Chondrocyte (in vitro differentiated cells): ENCODE measurements around the gene KCNQ5. TPM values are rescaled to one million over a fixed set of nuclear protein-coding genes. Genes with fewer than 3 reads are reported as not detected.

ENCODE experiments used
- DNase-seq: peaks from one replicate; pipeline ENCODE4 v3.0.0; 2021; ENCODE audit warnings: mixed read lengths, low spot score
- H3K27ac Mint-ChIP-seq: one replicate; pipeline ENCODE4 v1.8.0; 2021; ENCODE audit warnings: mild to moderate bottlenecking, moderate library complexity, mixed read lengths; ENCODE audit not compliant: unreplicated experiment
- H3K27me3 Mint-ChIP-seq: 2 replicates; pipeline ENCODE4 v1.8.0; 2021; ENCODE audit warnings: low read depth, mixed read lengths
- H3K36me3 Mint-ChIP-seq: 2 replicates; pipeline ENCODE4 v1.8.0; 2021; ENCODE audit warnings: low read depth, mixed read lengths
- H3K4me1 Mint-ChIP-seq: 2 replicates; pipeline ENCODE4 v1.8.0; 2021; ENCODE audit warnings: low read depth, mild to moderate bottlenecking, mixed read lengths
- H3K4me3 Mint-ChIP-seq: one replicate; pipeline ENCODE4 v1.8.0; 2021; ENCODE audit warnings: mild to moderate bottlenecking, moderate library complexity, mixed read lengths; ENCODE audit not compliant: unreplicated experiment
- H3K9me3 Mint-ChIP-seq: 2 replicates; pipeline ENCODE4 v1.8.0; 2021; ENCODE audit warnings: low read depth, mixed read lengths
- total RNA-seq: library from RNA; stranded (reverse); gene quantifications from 3 replicates; pipeline ENCODE4 v1.2.1, GENCODE V29; 2021
- TF ChIP-seq, protein P1 (sequence below): fragments of 200-600 bp; sonication (generic); IDR thresholded peaks from 2 replicates; pipeline ENCODE4 v1.5.0; 2021; ENCODE audit warnings: antibody characterized with exemption, mild to moderate bottlenecking, moderate library complexity

KCNQ5 gene
- total RNA-seq, 1 donor from 2014 or later: 4.1 TPM

DNA sequence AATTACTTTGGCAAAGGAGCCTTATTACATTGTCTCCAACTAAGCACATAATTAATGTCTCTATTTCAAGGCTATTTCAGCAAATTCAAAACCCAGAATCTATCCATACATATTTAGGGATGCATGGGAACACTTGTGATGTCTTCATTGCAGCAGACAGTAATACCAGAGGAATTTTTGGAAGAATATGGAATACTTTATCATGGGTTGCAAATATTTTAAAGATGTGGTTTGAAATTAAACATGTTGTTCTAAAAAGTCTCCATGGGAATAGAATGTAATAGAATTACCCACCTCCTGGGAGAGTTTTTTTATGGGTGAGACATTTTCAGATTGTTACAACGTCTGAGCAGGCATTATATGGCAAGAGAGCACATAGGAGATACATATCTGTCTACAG, 170.8 kb downstream of the KCNQ5 start:
- DNase-seq: no peak
- no peaks in the 10 kb centered on the region for H3K27me3 Mint-ChIP-seq

DNA sequence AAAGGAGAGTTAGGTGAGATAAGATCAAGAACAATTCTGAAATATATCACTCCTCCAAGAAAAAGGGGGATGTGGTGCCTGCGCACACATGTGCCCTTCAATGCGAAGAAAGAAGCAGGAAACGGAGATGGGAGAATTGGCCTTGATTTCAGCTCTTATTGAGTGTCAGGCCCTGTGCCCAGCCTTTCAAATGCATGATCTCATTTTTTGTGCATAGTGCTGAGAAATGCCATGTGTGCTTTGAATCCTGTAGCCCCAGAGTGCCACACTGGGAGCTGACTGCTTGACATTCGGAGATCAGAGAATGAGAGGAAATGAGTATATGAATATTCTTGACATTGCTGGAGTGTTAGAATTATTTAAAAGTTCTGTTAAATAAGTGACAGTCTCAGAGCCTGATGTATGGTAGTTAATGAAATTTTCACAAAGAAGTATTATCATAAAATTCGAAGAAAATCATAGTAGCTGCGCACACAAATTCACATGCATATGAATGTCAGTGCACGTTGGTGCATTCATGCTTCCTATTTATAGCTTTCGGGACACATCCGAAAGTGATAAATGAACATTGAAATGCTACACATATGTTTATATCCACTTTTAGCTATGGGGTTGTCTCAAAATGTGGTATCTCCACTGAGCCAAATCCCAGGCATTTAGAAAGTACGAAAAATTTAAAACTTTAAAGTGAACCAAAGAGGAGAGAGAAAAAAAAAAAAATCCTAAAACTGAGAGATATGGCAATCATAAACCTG, 172.0 kb downstream of the KCNQ5 start:
- Mint-ChIP-seq H3K36me3 (no peaks in the 10 kb centered on the region), H3K27ac (no peak overlapping the region), H3K9me3 (peaks cover 4% of the 10 kb centered on the region), H3K4me3 (no peak overlapping the region), H3K27me3 (no peaks in the 10 kb centered on the region), H3K4me1 (peaks cover 8% of the 10 kb centered on the region)
- TF ChIP-seq, protein P1, sequence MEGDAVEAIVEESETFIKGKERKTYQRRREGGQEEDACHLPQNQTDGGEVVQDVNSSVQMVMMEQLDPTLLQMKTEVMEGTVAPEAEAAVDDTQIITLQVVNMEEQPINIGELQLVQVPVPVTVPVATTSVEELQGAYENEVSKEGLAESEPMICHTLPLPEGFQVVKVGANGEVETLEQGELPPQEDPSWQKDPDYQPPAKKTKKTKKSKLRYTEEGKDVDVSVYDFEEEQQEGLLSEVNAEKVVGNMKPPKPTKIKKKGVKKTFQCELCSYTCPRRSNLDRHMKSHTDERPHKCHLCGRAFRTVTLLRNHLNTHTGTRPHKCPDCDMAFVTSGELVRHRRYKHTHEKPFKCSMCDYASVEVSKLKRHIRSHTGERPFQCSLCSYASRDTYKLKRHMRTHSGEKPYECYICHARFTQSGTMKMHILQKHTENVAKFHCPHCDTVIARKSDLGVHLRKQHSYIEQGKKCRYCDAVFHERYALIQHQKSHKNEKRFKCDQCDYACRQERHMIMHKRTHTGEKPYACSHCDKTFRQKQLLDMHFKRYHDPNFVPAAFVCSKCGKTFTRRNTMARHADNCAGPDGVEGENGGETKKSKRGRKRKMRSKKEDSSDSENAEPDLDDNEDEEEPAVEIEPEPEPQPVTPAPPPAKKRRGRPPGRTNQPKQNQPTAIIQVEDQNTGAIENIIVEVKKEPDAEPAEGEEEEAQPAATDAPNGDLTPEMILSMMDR: no peak
- no peak for DNase-seq

More for the DNA sequence above, 170.8 kb downstream of the KCNQ5 start:
- TF ChIP-seq, protein P1: no peak
- H3K36me3 Mint-ChIP-seq: no peaks in the 10 kb centered on the region
- peaks cover 4% of the 10 kb centered on the region for H3K9me3 Mint-ChIP-seq
- no peak overlapping the region for H3K4me3 Mint-ChIP-seq
- H3K4me1 Mint-ChIP-seq: peaks cover 10% of the 10 kb centered on the region
- H3K27ac Mint-ChIP-seq: no peak overlapping the region

- Mint-ChIP-seq H3K27me3 (no peaks in the 10 kb centered on the region), H3K4me3 (no peak overlapping the region), H3K36me3 (peaks cover 3% of the 10 kb centered on the region), H3K9me3 (peaks cover 4% of the 10 kb centered on the region), H3K27ac (no peak overlapping the region), H3K4me1 (peaks cover 3% of the 10 kb centered on the region)
- TF ChIP-seq, protein P1: no peak
- DNase-seq: no peak
Measured at GRCh38 chr6:72798196-72798595, 176.3 kb downstream of the KCNQ5 start.

DNA sequence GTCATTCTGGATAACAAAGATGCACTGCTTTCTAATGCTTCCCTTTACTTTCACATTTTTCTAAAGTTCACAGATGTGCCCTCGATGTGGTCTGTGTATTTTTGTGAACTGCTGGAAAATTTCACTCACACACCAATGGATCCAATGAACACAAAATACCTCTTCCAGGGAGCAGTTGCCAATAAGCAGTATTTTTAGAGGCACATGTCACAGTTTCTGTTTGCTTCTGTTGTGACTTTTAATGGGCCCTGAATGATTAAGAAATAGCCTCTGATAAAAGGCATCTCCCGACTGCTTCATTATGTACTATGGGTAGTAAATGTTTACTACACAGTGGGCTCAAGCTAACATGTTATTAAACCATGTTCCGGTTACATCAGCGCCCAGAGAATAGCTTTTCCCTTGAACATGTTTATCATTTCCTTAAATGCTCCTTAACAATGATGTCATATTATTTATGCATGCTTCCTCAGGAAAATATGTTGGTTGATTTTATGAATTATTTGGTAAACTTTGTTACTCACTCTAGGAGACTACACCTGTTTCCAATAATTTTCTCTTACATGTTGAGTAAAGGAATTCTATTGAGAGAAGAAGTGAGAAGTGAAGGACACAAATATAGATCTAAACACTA, 188.0 kb downstream of the KCNQ5 start:
- H3K27ac Mint-ChIP-seq: no peak overlapping the region
- no peak overlapping the region for H3K4me3 Mint-ChIP-seq

DNA sequence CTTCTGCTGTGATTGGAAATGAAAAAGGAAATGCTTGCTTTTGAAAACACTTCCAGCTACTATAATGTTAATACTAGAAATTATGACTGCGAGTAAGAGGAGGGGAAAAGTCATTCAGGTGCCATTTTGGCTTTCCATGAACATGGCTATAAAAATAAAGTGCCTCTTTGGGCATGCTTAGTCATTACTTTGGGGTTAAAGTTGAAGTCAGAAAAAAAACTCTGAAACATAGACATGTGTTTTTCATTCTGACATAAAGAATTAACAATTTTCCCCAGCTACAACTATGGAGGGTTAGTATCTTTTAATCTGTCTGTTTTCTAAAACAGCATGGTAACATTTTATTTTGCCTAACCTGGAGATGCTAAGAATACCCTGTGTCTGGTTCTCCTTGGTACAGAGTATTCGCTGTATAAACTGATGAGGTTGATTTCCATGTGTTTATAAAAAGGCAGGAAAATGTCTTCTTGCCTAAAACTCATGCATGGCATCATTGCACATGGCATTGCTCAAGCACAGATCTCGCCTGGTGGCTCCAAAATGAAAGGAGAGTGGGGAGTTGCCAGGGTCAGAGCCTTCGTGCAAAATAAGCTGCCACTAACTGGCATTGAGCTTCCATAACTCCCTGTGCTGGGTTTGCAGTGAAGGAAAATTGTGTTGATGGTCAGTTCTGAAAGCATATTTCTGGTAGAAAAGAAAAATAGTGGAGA, 188.9 kb downstream of the KCNQ5 start:
- no peaks in the 10 kb centered on the region for H3K27me3 Mint-ChIP-seq
- no peak overlapping the region for H3K4me3 Mint-ChIP-seq
- no peak overlapping the region for H3K27ac Mint-ChIP-seq
- H3K9me3 Mint-ChIP-seq: no peaks in the 10 kb centered on the region
- no peak for DNase-seq
- TF ChIP-seq, protein P1: no peak
- peaks cover 26% of the 10 kb centered on the region for H3K4me1 Mint-ChIP-seq
- H3K36me3 Mint-ChIP-seq: no peaks in the 10 kb centered on the region

More for the DNA sequence above, 188.0 kb downstream of the KCNQ5 start:
- Mint-ChIP-seq H3K27me3 (no peaks in the 10 kb centered on the region), H3K9me3 (no peaks in the 10 kb centered on the region), H3K36me3 (no peaks in the 10 kb centered on the region), H3K4me1 (peaks cover 26% of the 10 kb centered on the region)
- no peak for DNase-seq
- TF ChIP-seq, protein P1: no peak
